Activated T-cell treated with anti-CD3 and anti-CD28 coated beads for 4 hours (primary cell): ENCODE data around the gene VSX1.

Experiments
- DNase-seq: peaks from one replicate; pipeline ENCODE4 v3.0.0-alpha.2; 2020

Gene VSX1

GRCh38 chr20:25081730-25082497 lies at the start of gene VSX1:
Gene VSX1, minus strand, starts transcription at chr20:25082141. Its CDS starts 45 bp downstream, at chr20:25082096.
- no peak for DNase-seq

GRCh38 chr20:25129908-25130307 lies 48.0 kb upstream of the VSX1 start:
- no peak for DNase-seq

GRCh38 chr20:25129428-25129827 lies 47.5 kb upstream of the VSX1 start:
- no peak for DNase-seq

GRCh38 chr20:25128649-25129048 lies 46.7 kb upstream of the VSX1 start:
- DNase-seq, result no peak

- no peak for DNase-seq
These were observed 46.0 kb upstream of the VSX1 start for GRCh38 chr20:25127761-25128537.

GRCh38 chr20:25126204-25127029 lies 44.5 kb upstream of the VSX1 start:
- no peak for DNase-seq

GRCh38 chr20:25125636-25126035 lies 43.7 kb upstream of the VSX1 start:
- DNase-seq, result no peak

- DNase-seq, result no peak
These were observed 39.0 kb upstream of the VSX1 start for GRCh38 chr20:25120920-25121319.

GRCh38 chr20:25120457-25120856 lies 38.5 kb upstream of the VSX1 start:
- no peak for DNase-seq

- no peak for DNase-seq
These were observed 36.6 kb upstream of the VSX1 start for GRCh38 chr20:25118529-25118928.

- DNase-seq, result no peak
These were observed 36.0 kb upstream of the VSX1 start for GRCh38 chr20:25117990-25118389.

GRCh38 chr20:25116739-25117458 lies 35.0 kb upstream of the VSX1 start:
- DNase-seq, result no peak

- DNase-seq, result no peak
These were observed 21.6 kb upstream of the VSX1 start for GRCh38 chr20:25103526-25103925.

GRCh38 chr20:25100914-25101313 lies 19.0 kb upstream of the VSX1 start:
- DNase-seq, result no peak

- no peak for DNase-seq
These were observed 17.7 kb upstream of the VSX1 start for GRCh38 chr20:25099601-25100140.

- DNase-seq, result no peak
These were observed 15.6 kb upstream of the VSX1 start for GRCh38 chr20:25097498-25097897.

GRCh38 chr20:25090492-25091429 lies 8.8 kb upstream of the VSX1 start:
- DNase-seq, result no peak

- DNase-seq, result no peak
These were observed 7.7 kb upstream of the VSX1 start for GRCh38 chr20:25089662-25090061.

GRCh38 chr20:25089096-25089495 lies 7.2 kb upstream of the VSX1 start:
- DNase-seq, result no peak

GRCh38 chr20:25088267-25088666 lies 6.3 kb upstream of the VSX1 start:
- DNase-seq, result no peak
